GM19324 (cell line): ENCODE measurements around the gene AGL.
"Not testable (repeated sequence)": the region's sequence is repeated elsewhere in the genome, so short reads cannot be mapped to it uniquely, and the experiment has no call there.

Experiments used
- ATAC-seq: cut with Tn5 transposase; IDR thresholded peaks from one replicate; pipeline ENCODE4 v1.9.1; 2021; ENCODE audit warnings: mild to moderate bottlenecking, moderate library complexity; ENCODE audit not compliant: unreplicated experiment, low FRiP score

The AGL gene

GRCh38 chr1:99972066-99972465 lies 121.9 kb downstream of the AGL start:
- ATAC-seq: not testable (repeated sequence)
